Stimulated activated CD8-positive, alpha-beta memory T cell treated with anti-CD3 and anti-CD28 coated beads, Interleukin-7, amount 100 ng/mL, for 4 hours (primary cell): Measurements from ENCODE around the gene SEPTIN1.
"Not testable (repeated sequence)": the region's sequence is repeated elsewhere in the genome, so short reads cannot be mapped to it uniquely, and the experiment has no call there.

Experiments used
- DNase-seq, 2 donors: peaks; one replicate each; pipeline ENCODE4 v3.0.0-alpha.2; 2020; ENCODE audit warnings: low read depth in 2 of 2

Gene SEPTIN1

DNA sequence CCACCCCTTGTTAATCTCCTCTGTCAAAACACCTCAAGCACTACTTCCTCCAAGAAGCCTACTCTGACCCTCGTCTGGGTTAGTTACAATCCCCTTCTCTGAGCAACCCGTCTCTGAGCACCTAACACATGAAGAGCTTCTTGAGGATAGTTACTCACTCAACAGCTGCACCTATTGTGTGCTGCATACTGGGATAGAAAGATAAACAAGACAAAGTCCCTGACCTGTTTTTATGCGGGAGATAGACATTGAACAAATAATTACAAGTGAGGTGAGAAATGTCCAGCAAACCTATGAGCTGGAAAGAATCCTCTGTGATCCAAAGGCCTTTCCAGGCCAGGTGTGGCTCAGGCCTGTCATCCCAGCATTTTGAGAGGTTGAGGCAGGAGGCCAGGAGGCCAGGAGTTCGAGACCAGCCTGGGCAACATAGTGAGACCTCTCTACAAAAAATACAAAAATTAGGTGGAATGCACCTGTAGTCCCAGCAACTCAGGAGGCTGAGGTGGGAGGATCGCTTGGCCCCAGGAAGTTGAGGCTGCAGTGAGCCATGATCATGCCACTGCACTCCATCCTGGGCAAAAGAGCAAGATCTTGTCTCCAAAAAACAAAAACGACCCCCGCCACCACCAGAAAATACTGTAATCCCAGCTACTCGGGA lies 19.5 kb upstream of the SEPTIN1 start:
- no peak for DNase-seq

- no peak for DNase-seq
Measured at GRCh38 chr16:30399435-30400186, 17.2 kb upstream of the SEPTIN1 start.

DNA sequence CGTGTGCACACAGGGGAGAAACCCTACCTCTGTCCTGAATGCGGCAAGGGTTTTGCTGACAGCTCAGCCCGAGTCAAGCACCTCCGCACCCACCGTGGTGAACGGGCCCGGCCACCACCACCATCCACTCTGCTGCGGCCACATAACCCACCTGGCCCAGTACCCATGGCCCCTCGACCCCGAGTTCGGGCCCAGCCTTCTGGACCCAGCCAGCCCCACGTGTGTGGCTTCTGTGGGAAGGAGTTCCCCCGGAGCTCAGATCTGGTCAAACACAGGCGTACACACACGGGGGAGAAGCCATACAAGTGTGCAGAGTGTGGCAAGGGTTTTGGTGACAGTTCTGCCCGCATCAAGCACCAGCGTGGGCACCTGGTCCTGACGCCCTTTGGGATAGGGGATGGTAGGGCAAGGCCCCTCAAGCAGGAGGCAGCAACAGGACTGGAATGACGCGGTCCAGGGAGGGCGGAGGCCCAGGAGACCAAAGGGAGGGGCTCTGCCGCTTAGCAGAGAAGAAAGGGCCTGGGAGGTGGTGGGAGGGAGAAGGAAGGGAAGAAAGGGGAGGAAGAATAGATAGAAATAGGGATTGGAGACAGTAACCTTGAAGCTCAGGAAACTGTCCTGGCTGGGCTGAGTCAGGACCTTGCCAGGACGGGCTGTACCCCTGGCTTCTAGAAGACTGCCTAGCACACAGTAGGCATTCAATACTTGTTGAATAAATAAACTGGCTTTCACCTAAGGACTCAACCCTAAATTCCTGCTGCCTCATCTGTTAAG lies 16.5 kb upstream of the SEPTIN1 start:
- no peak for DNase-seq

DNA sequence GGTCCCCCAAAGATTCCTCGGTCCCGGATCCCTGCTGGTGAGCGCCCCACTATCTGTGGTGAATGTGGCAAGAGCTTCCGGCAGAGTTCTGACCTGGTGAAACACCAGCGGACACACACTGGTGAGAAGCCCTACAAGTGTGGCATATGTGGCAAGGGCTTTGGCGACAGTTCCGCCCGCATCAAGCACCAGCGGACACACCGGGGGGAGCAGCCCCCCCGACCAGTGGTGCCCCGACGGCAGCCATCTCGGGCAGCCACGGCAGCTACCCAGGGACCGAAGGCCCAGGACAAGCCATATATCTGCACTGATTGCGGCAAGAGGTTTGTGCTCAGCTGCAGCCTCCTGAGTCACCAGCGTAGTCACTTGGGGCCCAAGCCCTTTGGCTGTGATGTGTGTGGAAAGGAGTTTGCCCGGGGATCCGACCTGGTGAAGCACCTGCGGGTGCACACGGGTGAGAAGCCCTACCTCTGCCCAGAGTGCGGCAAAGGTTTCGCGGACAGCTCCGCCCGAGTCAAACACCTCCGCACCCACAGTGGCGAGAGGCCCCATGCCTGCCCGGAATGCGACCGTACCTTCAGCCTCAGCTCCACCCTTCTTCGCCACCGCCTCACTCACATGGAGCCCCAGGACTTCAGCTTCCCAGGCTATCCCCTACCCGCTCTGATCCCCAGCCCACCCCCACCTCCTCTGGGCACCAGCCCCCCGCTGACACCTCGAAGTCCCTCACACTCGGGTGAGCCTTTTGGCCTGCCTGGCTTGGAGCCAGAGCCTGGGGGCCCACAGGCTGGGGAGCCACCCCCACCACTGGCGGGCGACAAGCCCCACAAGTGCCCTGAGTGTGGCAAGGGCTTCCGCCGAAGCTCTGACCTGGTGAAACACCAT lies 15.7 kb upstream of the SEPTIN1 start:
- DNase-seq = no peak

GRCh38 chr16:30397056-30397455 lies 14.7 kb upstream of the SEPTIN1 start:
- DNase-seq = no peak

DNA sequence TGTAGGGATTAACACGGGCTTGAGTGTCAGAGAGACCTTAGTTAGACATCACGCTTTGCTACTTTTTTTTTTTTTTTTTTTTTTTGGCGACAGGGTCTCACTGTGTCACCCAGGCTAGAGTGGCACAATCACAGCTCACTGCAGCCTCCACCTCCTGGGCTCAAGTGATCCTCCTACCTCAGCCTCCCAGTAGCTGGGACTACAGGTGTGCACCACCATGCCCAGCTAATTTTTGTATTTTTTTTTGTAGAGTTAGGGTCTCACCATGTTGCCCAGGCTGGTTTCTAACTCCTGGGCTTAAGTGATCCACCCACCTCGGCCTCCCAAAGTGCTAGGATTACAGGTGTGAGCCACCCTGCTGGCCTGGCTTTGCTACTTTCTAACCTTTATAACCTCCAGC lies 14.3 kb upstream of the SEPTIN1 start:
- not testable (repeated sequence) for DNase-seq

GRCh38 chr16:30395992-30396585 lies 13.7 kb upstream of the SEPTIN1 start:
- DNase-seq = no peak

GRCh38 chr16:30395155-30395991 lies 13.0 kb upstream of the SEPTIN1 start, which contains the start of gene ZNF48:
Gene ZNF48 (plus strand): TSS chr16:30395420. CDS start chr16:30395795, 375 bp downstream.
- peak in 1 of 2 donors; percentile 60 for DNase-seq

- DNase-seq = no peak
Measured at GRCh38 chr16:30394592-30395154, 12.3 kb upstream of the SEPTIN1 start.

DNA sequence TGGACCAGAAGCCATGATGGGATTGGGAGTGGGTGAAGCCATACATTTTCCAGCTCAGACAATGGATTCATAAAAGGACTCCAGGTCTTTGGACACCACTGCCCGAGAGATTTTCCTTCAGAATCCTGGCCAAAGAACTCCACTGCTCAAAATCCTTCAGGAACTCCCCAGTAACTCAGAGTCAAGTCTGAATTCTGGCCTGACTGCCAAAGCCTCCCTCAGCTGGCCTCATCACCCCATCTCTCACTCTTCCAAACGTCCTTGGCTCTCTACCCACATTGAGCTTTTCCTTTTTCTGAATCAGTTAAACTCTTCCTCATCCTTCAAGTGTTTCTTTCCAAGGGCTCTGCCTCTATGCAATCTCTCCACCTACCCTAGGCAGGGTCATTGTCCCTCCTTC lies 1.2 kb upstream of the SEPTIN1 start:
- DNase-seq = no peak

- DNase-seq = no peak
Measured at GRCh38 chr16:30381291-30382041, 895 bp downstream of the SEPTIN1 start.

DNA sequence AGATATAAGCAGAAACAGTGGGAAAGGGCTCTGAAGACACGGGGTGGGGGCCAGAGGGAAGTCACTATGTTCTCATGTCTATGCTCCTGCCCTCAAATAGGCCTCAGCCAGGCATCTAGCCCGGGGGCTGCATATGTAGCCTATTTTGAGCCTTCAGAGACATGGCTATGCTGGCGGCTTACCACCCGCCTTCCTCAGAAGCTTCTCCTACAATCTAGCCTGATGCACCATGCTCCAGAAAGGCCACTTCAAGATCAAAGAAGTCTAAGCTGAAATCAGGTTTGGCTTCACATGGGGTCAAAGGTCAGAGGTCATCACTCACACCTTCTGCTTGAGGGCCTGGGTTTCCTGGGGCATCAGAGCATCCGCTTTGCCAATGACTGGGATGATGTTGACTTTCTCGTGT lies 1.6 kb downstream of the SEPTIN1 start:
- DNase-seq = no peak

DNA sequence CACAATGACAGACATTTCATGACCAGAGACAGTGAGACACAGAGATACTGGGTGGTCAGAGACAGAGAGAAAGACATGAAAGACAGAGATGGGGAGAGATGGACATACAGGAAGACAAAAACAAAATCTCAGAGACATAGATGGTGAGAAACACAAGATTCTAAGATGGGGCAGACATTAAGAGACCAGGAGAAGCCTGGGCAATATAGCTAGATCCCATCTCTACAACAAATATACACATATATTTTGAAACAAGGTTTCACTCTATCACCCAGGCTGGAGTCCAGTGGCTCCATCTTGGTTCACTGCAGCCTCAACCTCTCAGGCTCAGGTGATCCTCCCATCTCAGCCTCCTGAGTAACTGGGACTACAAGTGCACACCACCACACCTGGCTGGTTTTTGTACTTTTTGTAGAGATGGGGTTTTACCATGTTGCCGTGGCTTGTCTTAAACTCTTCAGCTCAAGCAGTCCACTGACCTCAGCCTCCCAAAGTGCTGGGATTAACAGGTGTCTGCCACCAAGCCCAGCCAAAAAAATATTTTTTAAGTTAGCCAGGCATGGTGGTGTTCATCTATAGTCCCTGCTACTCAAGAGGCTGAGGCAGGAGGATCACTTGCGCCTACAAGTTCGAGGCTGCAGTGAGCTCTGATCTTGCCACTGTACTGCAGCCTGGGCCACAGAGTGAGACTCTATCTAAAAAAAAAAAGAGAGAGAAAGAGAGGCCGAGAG lies 2.1 kb downstream of the SEPTIN1 start:
- DNase-seq = no peak

DNA sequence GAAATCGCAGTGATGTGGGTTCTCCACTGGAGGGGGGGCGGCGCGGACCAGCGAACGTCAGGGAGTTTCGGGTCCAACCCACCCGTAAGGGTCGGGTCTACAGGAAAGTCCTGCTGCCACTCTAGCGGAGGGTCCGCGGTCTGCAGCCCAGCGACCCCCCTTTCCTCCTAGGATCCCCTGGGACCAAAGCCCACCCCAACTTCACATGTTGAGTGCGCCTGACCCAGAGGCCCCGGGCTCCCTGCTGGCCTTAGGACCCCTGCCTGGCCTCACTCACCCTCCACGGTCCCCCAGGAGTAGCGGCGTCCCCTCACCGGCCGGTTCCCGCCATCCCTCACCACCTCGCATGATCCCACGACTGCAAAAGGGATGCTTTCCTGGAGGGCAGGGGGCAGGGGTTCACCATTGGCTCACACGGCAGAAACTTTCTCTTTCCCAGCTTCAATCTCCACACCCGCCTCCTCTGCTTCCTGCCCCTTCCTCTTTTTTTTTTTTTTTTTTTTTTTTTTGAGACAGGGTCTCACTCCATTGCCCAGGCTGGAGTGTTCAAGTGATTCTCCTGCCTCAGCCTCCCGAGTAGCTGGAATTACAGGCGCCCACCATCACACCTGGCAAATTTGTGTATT lies 3.1 kb downstream of the SEPTIN1 start:
- DNase-seq = no peak

GRCh38 chr16:30378236-30379157 lies 3.9 kb downstream of the SEPTIN1 start:
- peak; percentile 97 to 99 for DNase-seq

GRCh38 chr16:30377812-30378235 lies 4.5 kb downstream of the SEPTIN1 start:
- peak; percentile 83 for DNase-seq
